HG02885 (cell line): Measurements from ENCODE around the gene GAL3ST2.
"Not testable (repeated sequence)": the region's sequence is repeated elsewhere in the genome, so short reads cannot be mapped to it uniquely, and the experiment has no call there.

Experiments
- ATAC-seq: cut with Tn5 transposase; IDR thresholded peaks from one replicate; pipeline ENCODE4 v1.9.1; 2021; ENCODE audit warnings: mild to moderate bottlenecking; ENCODE audit not compliant: unreplicated experiment, poor library complexity

Gene GAL3ST2

DNA sequence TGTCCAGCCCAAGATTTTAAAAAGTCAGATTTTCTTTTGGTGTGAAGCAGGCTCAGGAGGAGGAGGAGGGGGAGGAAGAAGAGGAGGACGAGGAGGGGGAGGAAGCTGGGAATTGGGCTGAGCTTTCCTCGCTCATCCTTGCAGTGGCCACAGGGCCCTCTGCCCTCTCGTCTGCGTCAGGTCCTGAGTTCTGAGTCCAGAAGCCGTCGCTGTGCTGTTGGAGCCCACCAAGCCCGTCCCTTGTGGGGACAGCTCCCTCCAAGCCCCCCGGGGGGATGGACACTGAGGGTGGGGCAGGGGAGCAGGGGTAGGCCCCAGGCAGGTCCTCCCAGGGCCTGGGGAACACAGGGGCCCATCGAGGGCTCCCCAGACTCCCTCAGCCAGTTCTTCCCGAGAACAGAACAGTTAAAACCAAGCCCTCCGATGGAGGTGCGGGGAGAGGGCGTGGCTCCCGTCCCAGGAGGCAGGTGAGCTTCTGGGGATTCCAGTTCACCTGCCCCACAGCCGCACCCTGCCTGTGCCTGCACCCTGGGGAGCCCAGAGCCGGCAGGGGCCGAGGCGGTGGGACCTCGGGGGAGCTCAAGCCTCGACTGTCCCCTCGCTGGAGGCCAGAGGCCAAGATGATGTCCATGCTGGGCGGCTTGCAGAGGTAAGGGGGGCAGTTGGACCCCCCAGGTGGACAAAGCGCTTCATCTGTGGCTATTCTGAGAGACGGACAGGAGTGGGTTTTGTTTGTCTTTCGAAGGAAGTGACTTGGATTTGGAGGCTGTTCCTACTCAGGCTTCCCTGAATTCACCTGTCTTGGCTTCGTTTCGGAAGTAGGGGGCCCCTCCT is at the start of gene GAL3ST2:
GAL3ST2 (plus strand) TSS at position 487 of the 834 bp plus-strand sequence; CDS start at position 621, 134 bp downstream.
- no peak for ATAC-seq

GRCh38 chr2:241728000-241728399 is 48.6 kb upstream of the GAL3ST2 start:
- no peak for ATAC-seq

- no peak for ATAC-seq
These were observed 48.0 kb upstream of the GAL3ST2 start for GRCh38 chr2:241728627-241729026.

GRCh38 chr2:241729868-241730267 is 46.8 kb upstream of the GAL3ST2 start:
- ATAC-seq: no peak

GRCh38 chr2:241730671-241731293 is 45.8 kb upstream of the GAL3ST2 start:
- no peak for ATAC-seq

GRCh38 chr2:241732513-241733186 is 44.0 kb upstream of the GAL3ST2 start:
- not testable (repeated sequence) for ATAC-seq

GRCh38 chr2:241733391-241734207 is 43.0 kb upstream of the GAL3ST2 start:
- ATAC-seq: no peak

DNA sequence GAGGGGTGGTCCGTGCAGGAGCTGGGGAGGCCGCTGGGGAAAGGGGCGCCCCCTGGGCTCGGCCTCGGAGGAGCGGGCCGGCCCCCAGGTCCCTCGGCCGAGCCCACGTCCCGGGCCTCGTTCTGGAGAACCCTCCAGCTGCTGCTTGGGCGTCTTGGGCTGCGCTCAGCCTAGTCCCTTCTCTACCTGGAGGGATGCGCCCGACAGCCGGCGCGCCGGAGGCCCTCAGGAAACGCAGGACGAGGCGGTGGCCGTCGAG is 42.5 kb upstream of the GAL3ST2 start:
- ATAC-seq: no peak

GRCh38 chr2:241734467-241735208 is 42.0 kb upstream of the GAL3ST2 start, which contains the start of gene D2HGDH:
Gene D2HGDH, plus strand, starts transcription at chr2:241734630. Its CDS starts 595 bp downstream, at chr2:241735225.
- peak; percentile 78 for ATAC-seq

DNA sequence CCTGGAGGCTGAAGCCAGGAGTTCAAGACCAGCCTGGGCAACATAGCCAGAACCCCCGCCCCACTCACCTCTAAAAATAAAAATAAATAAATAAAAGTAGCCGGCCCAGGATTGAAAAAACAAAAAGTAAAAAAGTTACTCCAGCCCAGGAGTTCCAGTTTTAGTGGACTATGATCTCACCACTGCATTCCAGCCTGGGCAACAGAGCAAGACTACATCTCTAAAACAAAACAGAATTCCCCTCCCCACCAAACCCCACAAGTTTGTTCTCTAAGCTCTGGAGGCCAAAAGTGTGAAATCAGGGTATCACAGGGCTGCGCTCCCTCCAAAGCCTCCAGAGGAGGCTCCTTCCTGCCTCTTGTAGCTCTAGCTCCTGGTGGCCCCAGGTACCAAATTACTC is 40.5 kb upstream of the GAL3ST2 start:
- no peak for ATAC-seq

DNA sequence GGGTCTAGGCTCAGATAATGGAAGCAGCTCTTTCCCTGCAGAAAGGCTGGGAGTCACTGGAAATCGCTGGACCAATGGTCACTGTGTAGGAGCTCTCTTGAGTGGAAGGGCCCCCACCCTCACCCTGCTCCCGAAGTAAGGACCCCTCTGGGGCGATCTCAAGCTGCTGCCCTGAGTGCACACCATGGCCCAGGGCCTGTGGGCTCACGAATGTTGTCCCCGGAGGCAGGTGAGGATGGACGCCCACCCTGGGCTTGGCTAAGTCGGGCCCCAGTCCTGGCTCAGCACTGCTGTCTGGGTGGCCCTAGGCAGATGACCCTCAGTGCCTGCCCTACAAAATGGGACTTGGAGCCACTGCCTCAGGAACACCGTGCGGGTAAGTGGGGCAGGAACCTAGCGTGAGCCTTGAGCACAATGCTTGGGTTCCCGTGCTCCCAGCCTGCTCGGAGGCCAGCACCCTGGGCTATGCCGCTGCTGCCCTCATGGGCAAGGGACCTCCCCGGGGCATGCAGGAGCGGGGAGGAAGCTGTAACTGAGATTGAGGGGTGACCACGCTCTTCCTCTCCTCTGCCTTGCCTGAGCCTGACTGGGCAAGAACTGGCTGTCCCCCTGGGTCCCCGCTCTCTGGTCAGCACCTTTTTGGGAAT is 38.5 kb upstream of the GAL3ST2 start:
- no peak for ATAC-seq

GRCh38 chr2:241739177-241739576 is 37.4 kb upstream of the GAL3ST2 start:
- no peak for ATAC-seq

GRCh38 chr2:241739651-241740050 is 37.0 kb upstream of the GAL3ST2 start:
- no peak for ATAC-seq

GRCh38 chr2:241741016-241741415 is 35.6 kb upstream of the GAL3ST2 start:
- no peak for ATAC-seq

- no peak for ATAC-seq
These were observed 34.2 kb upstream of the GAL3ST2 start for GRCh38 chr2:241742320-241742939.

DNA sequence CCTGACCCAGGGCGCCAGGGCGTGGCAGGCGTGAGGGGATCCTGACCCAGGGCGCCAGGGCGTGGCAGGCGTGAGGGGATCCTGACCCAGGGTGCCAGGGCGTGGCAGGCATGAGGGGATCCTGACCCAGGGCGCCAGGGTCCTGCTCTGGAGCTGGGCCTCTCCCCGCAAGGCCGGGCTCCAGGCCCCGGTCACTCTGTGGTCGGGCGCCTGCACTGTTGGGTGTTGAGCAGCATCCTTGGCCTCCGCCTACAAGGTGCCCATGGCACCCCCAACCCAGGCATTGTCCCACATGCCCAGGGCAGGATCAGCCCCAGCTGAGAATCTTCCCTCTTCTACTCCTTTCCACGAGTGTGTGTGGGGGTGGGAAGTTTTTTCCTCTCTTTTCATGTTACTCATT is 33.6 kb upstream of the GAL3ST2 start:
- not testable (repeated sequence) for ATAC-seq

- no peak for ATAC-seq
These were observed 33.0 kb upstream of the GAL3ST2 start for GRCh38 chr2:241743620-241744019.

- ATAC-seq: no peak
These were observed 32.4 kb upstream of the GAL3ST2 start for GRCh38 chr2:241744028-241744754.
